BLaER1 treated with 17β-estradiol and CSF1 and Interleukin-3, amounts not matched to agents 10 nM and 100 nM (cell line): ENCODE results near the gene TMEM108.

ENCODE experiments used
- H3K27ac ChIP-seq, 11 experiments: shearing (Covaris generic); formaldehyde crosslinking; 2 replicates each; pipeline ENCODE4 v1.8.1; 2022
- H3K27me3 ChIP-seq, 11 experiments: shearing (Covaris generic); formaldehyde crosslinking; 2 replicates each; pipeline ENCODE4 v1.8.1; 2022
- H3K36me3 ChIP-seq, 11 experiments: shearing (Covaris generic); formaldehyde crosslinking; 2 replicates each; pipeline ENCODE4 v1.8.1; 2022
- H3K4me1 ChIP-seq, 10 experiments: shearing (Covaris generic); formaldehyde crosslinking; 2 replicates each; pipeline ENCODE4 v1.8.1; 2022
- H3K4me2 ChIP-seq, 11 experiments: shearing (Covaris generic); formaldehyde crosslinking; 2 replicates each; pipeline ENCODE4 v1.8.1; 2022
- H3K4me3 ChIP-seq, 10 experiments: shearing (Covaris generic); formaldehyde crosslinking; 2 replicates each; pipeline ENCODE4 v1.8.1; 2022
- H3K9ac ChIP-seq, 11 experiments: shearing (Covaris generic); formaldehyde crosslinking; 2 replicates each; pipeline ENCODE4 v1.8.1; 2022
- H3K9me3 ChIP-seq, 11 experiments: shearing (Covaris generic); formaldehyde crosslinking; replicated peaks in 1 of 11; 2 replicates each; pipeline ENCODE4 v1.8.1; 2022
- H4K20me1 ChIP-seq, 11 experiments: shearing (Covaris generic); formaldehyde crosslinking; 2 replicates each; pipeline ENCODE4 v1.8.1; 2022
- Cebpa-rat ChIP-seq, 11 experiments: shearing (Covaris generic); IDR thresholded peaks; 2 replicates each; pipeline ENCODE4 v1.8.1; 2022

The TMEM108 gene

GRCh38 chr3:133268726-133269134 lies 230.5 kb downstream of the TMEM108 start:
- Histone ChIP-seq H3K4me3 (no peak overlapping the region), H3K4me2 (no peak overlapping the region), H3K36me3 (no peaks in the 10 kb centered on the region), H3K9me3 (no peaks in the 10 kb centered on the region), H3K9ac (no peak overlapping the region), H3K27ac (no peak overlapping the region), H4K20me1 (no peaks in the 10 kb centered on the region), H3K27me3 (no peaks in the 10 kb centered on the region), H3K4me1 (no peaks in the 10 kb centered on the region)
- no peak for TF ChIP-seq Cebpa-rat (IDR thresholded peaks at IDR 0.05)

- TF ChIP-seq Cebpa-rat (IDR thresholded peaks at IDR 0.05), result no peak
- H3K27ac ChIP-seq, result no peak overlapping the region
Measured at GRCh38 chr3:133269393-133269792, 231.2 kb downstream of the TMEM108 start.

GRCh38 chr3:133270631-133271030 lies 232.4 kb downstream of the TMEM108 start:
- Histone ChIP-seq H4K20me1 (no peaks in the 10 kb centered on the region), H3K36me3 (no peaks in the 10 kb centered on the region), H3K4me1 (no peaks in the 10 kb centered on the region), H3K27ac (no peak overlapping the region), H3K4me3 (no peak overlapping the region), H3K4me2 (no peak overlapping the region), H3K9ac (no peak overlapping the region), H3K27me3 (no peaks in the 10 kb centered on the region), H3K9me3 (no peaks in the 10 kb centered on the region)
- TF ChIP-seq Cebpa-rat (IDR thresholded peaks at IDR 0.05), result no peak

More at GRCh38 chr3:133269393-133269792, 231.2 kb downstream of the TMEM108 start:
- no peaks in the 10 kb centered on the region for H4K20me1 ChIP-seq
- H3K36me3 ChIP-seq, result no peaks in the 10 kb centered on the region
- no peaks in the 10 kb centered on the region for H3K9me3 ChIP-seq
- H3K4me1 ChIP-seq, result no peaks in the 10 kb centered on the region
- H3K4me3 ChIP-seq, result no peak overlapping the region
- no peak overlapping the region for H3K9ac ChIP-seq
- no peaks in the 10 kb centered on the region for H3K27me3 ChIP-seq
- peak overlapping the region in 1 of 11 experiments; percentile 31; a peak in 1 of 22 replicates for H3K4me2 ChIP-seq

GRCh38 chr3:133271042-133271441 lies 232.9 kb downstream of the TMEM108 start:
- Histone ChIP-seq H4K20me1 (no peaks in the 10 kb centered on the region), H3K4me1 (no peaks in the 10 kb centered on the region), H3K27ac (no peak overlapping the region), H3K4me2 (no peak overlapping the region), H3K9ac (no peak overlapping the region), H3K36me3 (no peaks in the 10 kb centered on the region), H3K9me3 (no peaks in the 10 kb centered on the region), H3K4me3 (no peak overlapping the region), H3K27me3 (no peaks in the 10 kb centered on the region)
- TF ChIP-seq Cebpa-rat (IDR thresholded peaks at IDR 0.05), result no peak

GRCh38 chr3:133271539-133271938 lies 233.3 kb downstream of the TMEM108 start:
- Histone ChIP-seq H3K27ac (no peak overlapping the region), H3K27me3 (no peaks in the 10 kb centered on the region), H3K4me3 (no peak overlapping the region), H3K4me2 (no peak overlapping the region), H3K9me3 (no peaks in the 10 kb centered on the region), H3K4me1 (peaks cover 0 to 3% (median under 1%) of the 10 kb centered on the region in 10 experiments; a peak in 4 of 20 replicates), H3K9ac (no peak overlapping the region), H3K36me3 (no peaks in the 10 kb centered on the region), H4K20me1 (no peaks in the 10 kb centered on the region)
- no peak for TF ChIP-seq Cebpa-rat (IDR thresholded peaks at IDR 0.05)

GRCh38 chr3:133273346-133273745 lies 235.2 kb downstream of the TMEM108 start:
- H3K4me3 ChIP-seq, result no peak overlapping the region
- H3K36me3 ChIP-seq, result no peaks in the 10 kb centered on the region
- no peak overlapping the region for H3K4me2 ChIP-seq
- no peaks in the 10 kb centered on the region for H4K20me1 ChIP-seq
- H3K4me1 ChIP-seq, result peaks cover 0 to 6% (median 4%) of the 10 kb centered on the region in 10 experiments; a peak in 4 of 20 replicates
- H3K27me3 ChIP-seq, result no peaks in the 10 kb centered on the region
- H3K27ac ChIP-seq, result no peak overlapping the region
- H3K9me3 ChIP-seq, result no peaks in the 10 kb centered on the region
- TF ChIP-seq Cebpa-rat (IDR thresholded peaks at IDR 0.05), result no peak
- no peak overlapping the region for H3K9ac ChIP-seq

GRCh38 chr3:133274477-133274876 lies 236.3 kb downstream of the TMEM108 start:
- Histone ChIP-seq H3K4me3 (no peak overlapping the region), H3K27me3 (no peaks in the 10 kb centered on the region), H3K9me3 (no peaks in the 10 kb centered on the region), H3K9ac (no peak overlapping the region), H3K27ac (no peak overlapping the region), H3K36me3 (no peaks in the 10 kb centered on the region), H4K20me1 (no peaks in the 10 kb centered on the region), H3K4me1 (peaks cover 0 to 6% (median 4%) of the 10 kb centered on the region in 10 experiments; a peak in 4 of 20 replicates), H3K4me2 (no peak overlapping the region)
- no peak for TF ChIP-seq Cebpa-rat (IDR thresholded peaks at IDR 0.05)

GRCh38 chr3:133276594-133276993 lies 238.4 kb downstream of the TMEM108 start:
- H3K27me3 ChIP-seq, result no peaks in the 10 kb centered on the region
- no peak overlapping the region for H3K27ac ChIP-seq
- H3K4me1 ChIP-seq, result peaks cover 0 to 6% (median 4%) of the 10 kb centered on the region in 10 experiments; a peak in 4 of 20 replicates
- no peaks in the 10 kb centered on the region for H3K9me3 ChIP-seq
- peak overlapping the region in 2 of 11 experiments; percentile 4 to 12; a peak in 1 of 22 replicates for H3K4me2 ChIP-seq
- no peaks in the 10 kb centered on the region for H3K36me3 ChIP-seq
- no peak overlapping the region for H3K4me3 ChIP-seq
- H4K20me1 ChIP-seq, result no peaks in the 10 kb centered on the region
- no peak overlapping the region for H3K9ac ChIP-seq
- TF ChIP-seq Cebpa-rat (IDR thresholded peaks at IDR 0.05), result no peak

GRCh38 chr3:133277813-133278212 lies 239.6 kb downstream of the TMEM108 start:
- no peak overlapping the region for H3K27ac ChIP-seq
- H4K20me1 ChIP-seq, result no peaks in the 10 kb centered on the region
- H3K36me3 ChIP-seq, result no peaks in the 10 kb centered on the region
- no peak overlapping the region for H3K4me3 ChIP-seq
- no peaks in the 10 kb centered on the region for H3K27me3 ChIP-seq
- no peaks in the 10 kb centered on the region for H3K9me3 ChIP-seq
- no peak overlapping the region for H3K4me2 ChIP-seq
- no peak for TF ChIP-seq Cebpa-rat (IDR thresholded peaks at IDR 0.05)
- no peak overlapping the region for H3K9ac ChIP-seq
- H3K4me1 ChIP-seq, result peaks cover 0 to 6% (median 4%) of the 10 kb centered on the region in 10 experiments; a peak in 4 of 20 replicates

GRCh38 chr3:133278260-133279043 lies 240.3 kb downstream of the TMEM108 start:
- H3K4me3 ChIP-seq, result no peak overlapping the region
- H4K20me1 ChIP-seq, result no peaks in the 10 kb centered on the region
- no peak overlapping the region for H3K27ac ChIP-seq
- peaks cover 0 to 6% (median 4%) of the 10 kb centered on the region in 10 experiments; a peak in 4 of 20 replicates for H3K4me1 ChIP-seq
- no peak overlapping the region for H3K4me2 ChIP-seq
- no peaks in the 10 kb centered on the region for H3K9me3 ChIP-seq
- no peak overlapping the region for H3K9ac ChIP-seq
- TF ChIP-seq Cebpa-rat (IDR thresholded peaks at IDR 0.05), result no peak
- H3K36me3 ChIP-seq, result no peaks in the 10 kb centered on the region
- no peaks in the 10 kb centered on the region for H3K27me3 ChIP-seq
